ENCODE results near the gene DPT.

DNA sequence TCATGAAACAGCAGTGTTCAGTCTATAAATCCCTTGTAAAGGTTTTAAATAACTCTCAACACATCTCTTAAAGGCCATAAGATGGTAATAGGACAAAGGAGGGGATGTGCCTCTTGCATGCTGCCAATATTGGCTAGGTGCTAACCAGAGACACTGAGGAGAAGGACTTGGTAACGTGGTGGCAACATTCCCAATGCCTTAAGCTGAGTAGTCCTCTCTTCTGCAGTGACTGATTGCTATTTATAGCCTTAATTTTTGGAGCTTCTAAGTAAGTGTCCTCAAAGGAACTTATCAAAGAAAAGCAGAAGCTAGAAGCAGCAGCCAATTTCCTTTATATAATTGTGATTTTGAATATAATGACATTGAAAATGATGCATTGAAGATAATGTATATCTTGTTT is 63.0 kb downstream of the DPT start:
- TF ChIP-seq CTCF (IDR thresholded peaks at IDR 0.05) (no peak), POLR2A (IDR thresholded peaks at IDR 0.05) (no peak)
